Measurements from ENCODE around the gene CACNA1B.
A peak's percentile ranks its signal among the peaks of the same experiment; 100 is the strongest.
"Not testable (repeated sequence)": the region's sequence is repeated elsewhere in the genome, so short reads cannot be mapped to it uniquely, and the experiment has no call there.

The CACNA1B gene

DNA sequence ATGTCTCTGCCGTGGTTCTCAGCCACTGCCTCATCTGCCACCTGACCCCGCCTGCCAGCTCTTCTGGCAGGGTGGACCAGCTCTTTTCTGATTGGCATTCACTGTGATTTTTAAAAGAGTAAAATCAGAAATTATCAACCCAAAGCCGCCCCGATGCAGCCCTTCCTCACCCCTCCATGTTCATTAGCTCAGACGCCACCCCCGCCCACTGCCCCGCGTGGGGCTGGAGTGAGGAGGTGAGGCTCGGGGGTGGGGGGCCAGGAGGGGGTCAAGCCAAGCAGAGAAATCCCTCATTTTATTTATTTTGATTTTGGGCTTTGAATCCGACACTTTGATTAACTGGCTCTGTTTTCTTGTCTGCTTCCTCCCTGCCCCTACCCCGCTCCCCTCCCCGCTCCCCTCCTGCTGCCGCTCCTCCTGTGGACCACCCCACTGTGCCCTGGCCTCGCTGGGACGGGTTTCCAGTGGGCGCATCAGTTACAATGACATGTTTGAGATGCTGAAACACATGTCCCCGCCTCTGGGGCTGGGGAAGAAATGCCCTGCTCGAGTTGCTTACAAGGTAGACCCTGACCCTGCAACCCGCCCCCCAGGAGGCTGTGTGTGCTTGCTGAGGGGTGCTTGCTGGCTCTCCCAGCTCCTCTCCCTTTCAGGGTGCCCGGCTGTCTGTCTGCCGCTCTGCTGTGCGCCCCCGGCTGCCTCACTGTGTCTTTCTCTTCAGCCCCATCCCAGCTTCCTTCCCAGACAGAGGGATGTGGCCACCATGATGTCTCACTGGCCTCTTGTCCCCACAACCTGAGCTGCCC, 224.9 kb downstream of the CACNA1B start:
- no peaks in the 10 kb centered on the region for H3K36me3 ChIP-seq
- H3K9ac ChIP-seq: no peak overlapping the region
- peaks cover 14% of the 10 kb centered on the region for H3K4me1 ChIP-seq
- H4K20me1 ChIP-seq: no peaks in the 10 kb centered on the region
- H3K27me3 ChIP-seq: no peaks in the 10 kb centered on the region
- no peaks in the 10 kb centered on the region for H3K9me3 ChIP-seq
- no peak overlapping the region for H3K27ac ChIP-seq
- TF ChIP-seq Cebpa-rat (IDR thresholded peaks at IDR 0.05): no peak
- H3K4me3 ChIP-seq: no peak overlapping the region
- H3K4me2 ChIP-seq: no peak overlapping the region

- Histone ChIP-seq H3K4me3 (no peak overlapping the region), H3K27me3 (no peaks in the 10 kb centered on the region)
- no peak for TF ChIP-seq Cebpa-rat (IDR thresholded peaks at IDR 0.05)
Measured at GRCh38 chr9:138103111-138103848, 225.7 kb downstream of the CACNA1B start.

GRCh38 chr9:138103849-138104206, 226.2 kb downstream of the CACNA1B start:
- no peak for TF ChIP-seq Cebpa-rat (IDR thresholded peaks at IDR 0.05)
- Histone ChIP-seq H4K20me1 (no peaks in the 10 kb centered on the region), H3K9ac (no peak overlapping the region), H3K27me3 (no peaks in the 10 kb centered on the region), H3K36me3 (no peaks in the 10 kb centered on the region), H3K4me1 (peaks cover 14% of the 10 kb centered on the region), H3K4me3 (no peak overlapping the region), H3K27ac (peak overlapping the region; percentile 19; the same call in 1 of the 2 replicates), H3K4me2 (peak overlapping the region; percentile 4; the same call in 1 of the 2 replicates), H3K9me3 (no peaks in the 10 kb centered on the region)

More at GRCh38 chr9:138103111-138103848, 225.7 kb downstream of the CACNA1B start:
- H3K4me2 ChIP-seq: peak overlapping the region; percentile 4; the same call in 1 of the 2 replicates
- peak overlapping the region; percentile 19; the same call in 1 of the 2 replicates for H3K27ac ChIP-seq
- H3K9me3 ChIP-seq: no peaks in the 10 kb centered on the region
- peaks cover 14% of the 10 kb centered on the region for H3K4me1 ChIP-seq
- no peaks in the 10 kb centered on the region for H3K36me3 ChIP-seq
- no peaks in the 10 kb centered on the region for H4K20me1 ChIP-seq
- H3K9ac ChIP-seq: no peak overlapping the region

DNA sequence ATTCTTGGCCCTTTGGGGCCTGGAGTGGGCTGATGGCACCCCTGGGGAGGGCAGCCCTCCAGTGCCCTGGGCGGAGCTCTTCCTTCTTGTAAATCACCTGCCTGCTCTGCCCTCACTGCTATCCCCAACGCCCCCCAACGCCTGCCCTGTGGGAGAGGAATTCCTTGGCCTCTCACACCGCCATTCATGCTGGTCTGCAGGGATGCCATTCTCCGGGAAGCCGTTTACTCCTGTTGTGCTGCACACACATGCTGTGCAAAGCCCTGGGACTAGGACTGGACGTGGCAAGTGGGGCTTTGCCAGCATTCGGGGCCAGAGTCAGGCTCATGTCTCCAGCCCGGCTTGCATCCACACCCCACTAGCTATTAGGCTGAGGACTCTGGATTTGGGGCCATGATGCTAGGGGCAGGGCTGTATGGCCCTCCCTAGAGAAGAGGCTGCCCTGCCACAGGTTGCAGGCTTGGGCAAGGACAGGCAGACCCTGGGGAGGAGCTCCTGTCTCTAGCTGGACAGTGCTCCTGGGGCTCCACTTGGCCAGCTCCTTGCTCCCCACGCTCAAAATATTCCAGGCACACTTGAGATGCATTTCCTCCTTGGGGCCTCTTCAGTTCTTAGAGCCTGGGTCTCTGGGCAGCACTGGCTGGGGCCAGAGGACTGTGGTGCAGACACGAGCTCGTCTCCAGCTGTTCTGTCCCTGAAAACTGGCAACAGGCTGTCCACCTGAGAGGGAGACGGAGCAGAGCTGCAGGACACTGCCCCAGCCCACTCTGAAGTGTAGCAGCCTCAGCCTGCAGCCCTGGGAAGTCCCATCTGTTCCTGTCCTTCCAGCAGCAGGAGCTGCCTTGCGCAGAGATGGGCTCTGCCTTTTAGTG, 226.9 kb downstream of the CACNA1B start:
- peaks cover 14% of the 10 kb centered on the region for H3K4me1 ChIP-seq
- H3K9me3 ChIP-seq: no peaks in the 10 kb centered on the region
- H4K20me1 ChIP-seq: no peaks in the 10 kb centered on the region
- no peaks in the 10 kb centered on the region for H3K27me3 ChIP-seq
- TF ChIP-seq Cebpa-rat (IDR thresholded peaks at IDR 0.05): no peak
- H3K36me3 ChIP-seq: no peaks in the 10 kb centered on the region
- no peak overlapping the region for H3K9ac ChIP-seq
- no peak overlapping the region for H3K4me3 ChIP-seq
- peak overlapping the region; percentile 4; the same call in 1 of the 2 replicates for H3K4me2 ChIP-seq
- H3K27ac ChIP-seq: no peak overlapping the region

DNA sequence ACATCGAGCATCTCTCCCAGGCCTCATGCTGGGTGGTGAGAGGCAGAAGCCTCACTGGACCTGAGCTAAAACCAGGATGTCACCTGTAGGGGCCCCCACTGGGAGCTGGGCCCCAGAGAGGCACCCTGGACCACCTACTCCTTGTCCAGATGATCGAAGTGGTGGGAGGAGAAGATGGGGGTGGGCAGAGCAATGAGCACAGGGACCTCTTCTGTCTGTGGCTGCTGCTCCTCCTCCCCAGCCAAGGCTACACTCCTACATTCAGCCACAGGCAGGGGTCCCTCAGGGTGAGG, 227.5 kb downstream of the CACNA1B start:
- no peak for TF ChIP-seq Cebpa-rat (IDR thresholded peaks at IDR 0.05)
- no peaks in the 10 kb centered on the region for H3K27me3 ChIP-seq
- no peaks in the 10 kb centered on the region for H4K20me1 ChIP-seq
- H3K4me2 ChIP-seq: no peak overlapping the region
- no peak overlapping the region for H3K27ac ChIP-seq
- H3K4me3 ChIP-seq: no peak overlapping the region
- H3K9ac ChIP-seq: no peak overlapping the region
- no peaks in the 10 kb centered on the region for H3K36me3 ChIP-seq
- H3K4me1 ChIP-seq: peaks cover 14% of the 10 kb centered on the region
- H3K9me3 ChIP-seq: no peaks in the 10 kb centered on the region

DNA sequence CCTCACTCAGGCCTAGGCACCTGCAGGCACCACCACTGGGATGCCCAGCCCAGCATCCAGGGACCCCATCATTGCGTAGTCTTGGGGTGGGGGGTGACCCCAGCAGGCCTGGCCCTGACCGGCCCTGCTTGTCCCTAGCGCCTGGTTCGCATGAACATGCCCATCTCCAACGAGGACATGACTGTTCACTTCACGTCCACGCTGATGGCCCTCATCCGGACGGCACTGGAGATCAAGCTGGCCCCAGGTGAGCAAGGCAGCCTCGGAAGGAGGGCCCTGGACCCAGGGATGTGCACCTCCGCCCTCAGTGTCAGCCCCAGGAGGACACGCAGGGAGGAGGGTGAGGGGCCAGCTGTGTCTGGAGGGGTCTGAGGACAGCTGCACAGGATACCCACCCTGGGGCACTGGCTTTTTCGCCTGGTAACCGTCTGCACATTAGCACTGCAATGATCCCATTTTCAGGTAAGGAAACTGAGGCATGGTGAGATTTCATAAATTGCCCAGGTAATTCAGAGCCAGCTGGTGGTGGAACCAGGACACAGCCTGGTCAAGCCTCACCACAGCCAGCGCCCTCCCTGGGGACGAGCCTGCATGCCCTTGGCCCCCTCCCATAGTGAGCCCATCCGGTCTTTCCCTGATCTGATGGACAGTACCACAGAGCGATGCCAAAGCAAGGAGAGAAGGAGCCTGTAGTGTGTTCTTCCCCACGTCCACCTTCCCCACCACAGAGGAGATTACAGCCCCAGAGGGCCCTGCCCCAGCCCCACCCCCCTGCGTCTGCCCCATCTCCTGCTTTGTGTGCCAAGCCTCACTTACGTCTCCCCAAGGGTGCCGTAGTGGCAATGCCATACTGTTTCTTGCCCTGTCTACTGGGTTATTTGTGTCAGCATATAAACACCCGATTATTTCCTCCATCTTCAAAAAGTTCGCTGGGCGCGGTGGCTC, 228.3 kb downstream of the CACNA1B start:
- Histone ChIP-seq H3K36me3 (no peaks in the 10 kb centered on the region), H3K9me3 (no peaks in the 10 kb centered on the region), H3K27ac (no peak overlapping the region), H4K20me1 (no peaks in the 10 kb centered on the region), H3K4me3 (no peak overlapping the region), H3K4me1 (peaks cover 14% of the 10 kb centered on the region), H3K27me3 (no peaks in the 10 kb centered on the region), H3K4me2 (no peak overlapping the region), H3K9ac (no peak overlapping the region)
- no peak for TF ChIP-seq Cebpa-rat (IDR thresholded peaks at IDR 0.05)

GRCh38 chr9:138107039-138107438, 229.5 kb downstream of the CACNA1B start:
- H3K27ac ChIP-seq, H3K27me3 ChIP-seq, H3K36me3 ChIP-seq, H3K4me2 ChIP-seq, H3K9ac ChIP-seq, H3K4me3 ChIP-seq, H4K20me1 ChIP-seq, H3K9me3 ChIP-seq: not testable (repeated sequence)
- H3K4me1 ChIP-seq: peaks cover 14% of the 10 kb centered on the region

- H3K4me1 ChIP-seq: no peaks in the 10 kb centered on the region
Measured at GRCh38 chr9:138111607-138112006, 234.0 kb downstream of the CACNA1B start.

More at GRCh38 chr9:138111607-138112006, 234.0 kb downstream of the CACNA1B start:
- H3K4me2 ChIP-seq: no peak overlapping the region
- no peaks in the 10 kb centered on the region for H3K27me3 ChIP-seq
- no peaks in the 10 kb centered on the region for H4K20me1 ChIP-seq
- H3K9me3 ChIP-seq: no peaks in the 10 kb centered on the region
- H3K27ac ChIP-seq: no peak overlapping the region
- H3K36me3 ChIP-seq: no peaks in the 10 kb centered on the region
- H3K4me3 ChIP-seq: no peak overlapping the region
- TF ChIP-seq Cebpa-rat (IDR thresholded peaks at IDR 0.05): no peak
- H3K9ac ChIP-seq: no peak overlapping the region
